Mucosa of stomach (tissue), 1 donor: ENCODE measurements around the gene PPP1R13L.
"Not testable (repeated sequence)": the region's sequence is repeated elsewhere in the genome, so short reads cannot be mapped to it uniquely, and the experiment has no call there.

ENCODE experiments used
- H3K27me3 ChIP-seq: one replicate; pipeline ENCODE4 v1.7.0; 2013; ENCODE audit warnings: mild to moderate bottlenecking, low read length; ENCODE audit not compliant: control insufficient read depth, insufficient read depth
- H3K36me3 ChIP-seq: one replicate; pipeline ENCODE4 v1.7.0; 2013; ENCODE audit warnings: low read length; ENCODE audit not compliant: control insufficient read depth, insufficient read depth
- H3K4me1 ChIP-seq: one replicate; pipeline ENCODE4 v1.7.0; 2013; ENCODE audit warnings: mild to moderate bottlenecking, low read length; ENCODE audit not compliant: control insufficient read depth, insufficient read depth
- H3K4me3 ChIP-seq: one replicate; pipeline ENCODE4 v1.7.0; 2013; ENCODE audit warnings: low read length
- H3K9ac ChIP-seq: one replicate; pipeline ENCODE4 v1.7.0; 2013; ENCODE audit warnings: mild to moderate bottlenecking, low read length, moderate library complexity
- H3K9me3 ChIP-seq: one replicate; pipeline ENCODE4 v1.7.0; 2013; ENCODE audit warnings: mild to moderate bottlenecking, low read length, moderate library complexity; ENCODE audit not compliant: control insufficient read depth
- donor health status: Pancreatic carcinoma.

Gene PPP1R13L

DNA sequence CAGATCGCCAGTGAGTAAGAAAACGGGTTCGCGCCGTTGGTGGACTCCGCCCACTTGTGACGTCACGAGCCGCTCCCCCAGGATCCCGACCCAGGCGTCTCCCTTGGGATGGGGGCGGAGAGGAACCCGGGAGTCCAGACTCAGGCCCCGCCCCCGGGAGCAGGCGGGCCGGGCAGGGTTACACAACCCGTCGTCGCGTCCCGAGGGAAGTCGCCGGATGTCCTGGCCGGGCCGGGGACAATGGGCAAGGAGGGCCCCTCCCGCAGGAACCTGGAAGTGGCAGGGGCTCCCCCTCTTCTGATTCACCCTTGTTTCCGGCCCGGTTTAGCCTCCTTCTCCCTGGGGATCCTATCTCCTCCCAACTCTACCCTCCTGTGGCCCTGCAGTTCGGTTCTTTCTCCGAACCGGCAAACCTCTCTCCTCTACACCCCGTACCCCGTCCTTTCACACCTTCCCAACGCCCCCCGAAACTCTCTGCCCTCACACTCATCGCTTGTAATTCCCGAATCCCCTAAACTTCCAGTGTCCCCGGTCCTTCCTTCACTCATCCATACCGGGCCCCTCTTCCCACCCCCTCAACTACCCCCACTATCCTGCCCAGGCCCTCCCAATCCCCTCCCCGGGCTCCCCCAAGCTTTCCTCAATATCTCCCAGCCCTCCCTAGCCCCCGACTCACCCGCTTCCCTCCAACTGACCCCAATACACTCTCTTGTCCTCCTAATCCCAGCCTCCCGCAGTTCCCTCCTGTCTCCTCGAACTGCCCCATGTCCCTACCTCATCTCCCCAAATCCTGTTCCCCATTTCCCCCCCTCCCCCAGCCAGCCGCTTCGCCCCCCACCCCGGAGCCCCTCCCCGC is 38.8 kb upstream of the PPP1R13L start:
- H3K9ac ChIP-seq, result peak overlapping the region; percentile 74
- peak overlapping the region; percentile 27 for H3K4me3 ChIP-seq
- no peaks in the 10 kb centered on the region for H3K27me3 ChIP-seq
- no peaks in the 10 kb centered on the region for H3K36me3 ChIP-seq
- H3K9me3 ChIP-seq, result no peaks in the 10 kb centered on the region
- peaks cover 39% of the 10 kb centered on the region for H3K4me1 ChIP-seq

DNA sequence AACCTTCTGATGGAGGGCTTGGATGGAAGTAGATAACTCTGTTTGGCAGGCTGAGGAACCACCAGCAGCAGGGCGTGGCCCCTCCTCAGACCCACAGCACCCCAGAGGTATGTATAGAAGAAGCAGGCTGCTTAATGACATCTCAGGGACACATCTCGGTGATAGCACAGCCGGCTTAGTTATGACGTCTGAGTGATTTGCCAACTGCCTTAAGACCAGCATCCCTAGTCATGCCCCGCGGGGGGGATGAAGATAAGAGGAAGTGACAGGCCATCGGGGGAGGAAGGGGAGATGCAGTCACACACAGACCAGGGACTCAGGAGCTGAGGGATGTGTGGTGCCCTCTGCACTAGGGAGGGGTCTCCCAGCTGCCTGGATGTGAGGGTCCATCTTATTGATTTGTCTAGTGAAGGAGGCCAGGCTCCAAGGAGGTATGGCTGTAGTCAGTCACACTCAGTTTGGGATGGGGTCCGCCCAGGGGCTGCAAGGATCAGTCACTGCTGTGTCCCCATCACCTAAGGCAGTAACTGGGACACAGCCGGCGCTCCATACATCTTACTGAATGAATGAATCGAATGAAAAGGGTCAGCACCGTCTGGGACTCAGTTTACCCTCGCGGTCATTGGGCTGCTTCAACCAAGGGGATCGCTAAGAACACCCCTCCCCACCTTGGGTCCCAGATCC is 38.1 kb upstream of the PPP1R13L start:
- H3K4me3 ChIP-seq, result no peak overlapping the region
- no peak overlapping the region for H3K9ac ChIP-seq
- H3K9me3 ChIP-seq, result no peaks in the 10 kb centered on the region
- H3K36me3 ChIP-seq, result no peaks in the 10 kb centered on the region
- peaks cover 36% of the 10 kb centered on the region for H3K4me1 ChIP-seq
- H3K27me3 ChIP-seq, result no peaks in the 10 kb centered on the region

DNA sequence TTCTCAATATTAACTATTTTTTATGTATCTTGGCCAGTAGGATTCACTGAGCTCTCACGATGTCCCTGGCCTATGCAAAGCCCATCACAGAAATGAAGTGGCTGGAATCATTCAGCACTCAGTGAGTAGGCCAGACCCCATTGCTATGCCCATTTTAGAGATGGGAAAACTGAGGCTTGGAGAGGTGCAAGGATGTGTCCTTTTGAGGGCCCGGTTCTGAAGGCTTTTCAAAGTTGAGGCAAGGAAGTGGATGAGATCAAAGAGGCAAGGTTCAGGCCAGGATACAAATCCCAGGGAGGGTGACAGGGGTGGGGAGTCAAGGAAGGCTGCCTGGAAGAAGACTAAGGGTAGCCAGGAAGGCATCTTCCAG is 37.5 kb upstream of the PPP1R13L start:
- Histone ChIP-seq H3K9ac (no peak overlapping the region), H3K36me3 (no peaks in the 10 kb centered on the region), H3K4me1 (peaks cover 31% of the 10 kb centered on the region)

GRCh38 chr19:45440873-45441654 is 36.2 kb upstream of the PPP1R13L start:
- no peaks in the 10 kb centered on the region for H3K9me3 ChIP-seq
- H3K4me3 ChIP-seq, result no peak overlapping the region
- H3K4me1 ChIP-seq, result peaks cover 25% of the 10 kb centered on the region
- no peaks in the 10 kb centered on the region for H3K27me3 ChIP-seq
- H3K9ac ChIP-seq, result no peak overlapping the region
- no peaks in the 10 kb centered on the region for H3K36me3 ChIP-seq

More for the DNA sequence above, 37.5 kb upstream of the PPP1R13L start:
- Histone ChIP-seq H3K9me3 (no peaks in the 10 kb centered on the region), H3K4me3 (no peak overlapping the region), H3K27me3 (no peaks in the 10 kb centered on the region)

- H3K4me3 ChIP-seq, result no peak overlapping the region
- no peaks in the 10 kb centered on the region for H3K27me3 ChIP-seq
- H3K9me3 ChIP-seq, result no peaks in the 10 kb centered on the region
- H3K4me1 ChIP-seq, result peaks cover 24% of the 10 kb centered on the region
- no peaks in the 10 kb centered on the region for H3K36me3 ChIP-seq
- H3K9ac ChIP-seq, result peak overlapping the region; percentile 58
Measured at GRCh38 chr19:45440259-45440638, 35.4 kb upstream of the PPP1R13L start.

- Histone ChIP-seq H3K36me3 (no peaks in the 10 kb centered on the region), H3K4me3 (peak overlapping the region; percentile 28), H3K4me1 (peaks cover 19% of the 10 kb centered on the region), H3K9me3 (no peaks in the 10 kb centered on the region), H3K27me3 (no peaks in the 10 kb centered on the region), H3K9ac (peak overlapping the region; percentile 58)
Measured at GRCh38 chr19:45439569-45440258, 34.8 kb upstream of the PPP1R13L start.

DNA sequence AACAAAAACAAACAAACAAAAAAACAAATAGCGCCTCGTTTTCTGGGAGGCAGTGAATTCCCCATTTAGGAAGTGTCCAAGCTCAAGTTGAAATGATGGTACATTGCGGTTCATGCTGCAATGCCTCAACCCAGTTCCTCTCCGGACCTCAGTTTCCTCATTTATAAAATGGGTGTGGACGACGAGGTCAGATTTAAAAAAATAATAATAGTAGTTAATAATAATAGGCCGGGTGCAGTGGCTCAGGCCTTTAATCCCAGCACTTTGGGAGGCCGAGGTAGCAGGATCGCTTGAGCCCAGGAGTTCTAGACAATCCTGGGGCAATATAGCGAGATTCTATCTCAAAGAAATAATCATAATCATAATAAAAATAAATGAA is 34.3 kb upstream of the PPP1R13L start:
- no peak overlapping the region for H3K4me3 ChIP-seq
- H3K27me3 ChIP-seq, result no peaks in the 10 kb centered on the region
- H3K36me3 ChIP-seq, result no peaks in the 10 kb centered on the region
- no peaks in the 10 kb centered on the region for H3K9me3 ChIP-seq
- peak overlapping the region; percentile 58 for H3K9ac ChIP-seq
- peaks cover 14% of the 10 kb centered on the region for H3K4me1 ChIP-seq

GRCh38 chr19:45437328-45437727 is 32.5 kb upstream of the PPP1R13L start:
- Histone ChIP-seq H3K36me3 (no peaks in the 10 kb centered on the region), H3K9ac (no peak overlapping the region), H3K27me3 (no peaks in the 10 kb centered on the region), H3K4me3 (no peak overlapping the region), H3K9me3 (no peaks in the 10 kb centered on the region), H3K4me1 (no peaks in the 10 kb centered on the region)

- H3K9ac ChIP-seq, H3K36me3 ChIP-seq, H3K9me3 ChIP-seq, H3K4me3 ChIP-seq, H3K4me1 ChIP-seq: not testable (repeated sequence)
- peaks cover 11% of the 10 kb centered on the region for H3K27me3 ChIP-seq
Measured at GRCh38 chr19:45432543-45432942, 27.7 kb upstream of the PPP1R13L start.

GRCh38 chr19:45431008-45431407 is 26.1 kb upstream of the PPP1R13L start:
- not testable (repeated sequence) for H3K4me3 ChIP-seq, H3K9ac ChIP-seq, H3K9me3 ChIP-seq, H3K36me3 ChIP-seq, H3K4me1 ChIP-seq
- peaks cover 11% of the 10 kb centered on the region for H3K27me3 ChIP-seq

DNA sequence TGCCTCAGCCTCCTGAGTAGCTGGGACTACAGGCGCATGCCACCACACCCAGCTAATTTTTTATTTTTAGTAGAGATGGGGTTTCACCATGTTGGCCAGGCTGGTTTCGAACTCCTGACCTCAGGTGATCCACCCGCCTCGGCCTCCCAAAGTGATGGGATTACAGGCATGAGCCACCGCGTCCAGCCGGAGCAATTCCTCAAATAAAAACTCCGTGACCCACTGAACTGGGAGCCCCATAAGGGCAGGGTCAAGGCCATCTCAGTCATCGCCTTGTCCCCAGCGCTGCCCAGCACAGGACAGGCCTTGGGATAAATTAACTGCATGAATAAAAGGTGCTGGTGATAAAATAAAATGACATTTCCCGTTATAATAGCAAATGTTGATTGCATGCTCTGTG is 25.0 kb upstream of the PPP1R13L start:
- not testable (repeated sequence) for H3K4me1 ChIP-seq, H3K4me3 ChIP-seq, H3K9me3 ChIP-seq

More for the DNA sequence above, 25.0 kb upstream of the PPP1R13L start:
- not testable (repeated sequence) for H3K9ac ChIP-seq, H3K36me3 ChIP-seq
- H3K27me3 ChIP-seq, result peaks cover 11% of the 10 kb centered on the region
